ENCODE data around the gene MAGI2. TPM values are rescaled to one million over a fixed set of nuclear protein-coding genes. Genes with fewer than 3 reads are reported as not detected.
"Not testable (repeated sequence)": the region's sequence is repeated elsewhere in the genome, so short reads cannot be mapped to it uniquely, and the experiment has no call there.

The MAGI2 gene
- total RNA-seq, 1 donor from 2014 or later, result 3.6 TPM

- no peak for ATAC-seq
These were observed 1103.1 kb downstream of the MAGI2 start for GRCh38 chr7:78350391-78350790.

GRCh38 chr7:78346827-78347226 is 1106.6 kb downstream of the MAGI2 start:
- DNase-seq, result no peak
- ATAC-seq, result peak; percentile 33
- intact Hi-C loops (cut with micrococcal nuclease), result no loop called here

More at GRCh38 chr7:78350391-78350790, 1103.1 kb downstream of the MAGI2 start:
- intact Hi-C loops (cut with micrococcal nuclease), result no loop called here
- DNase-seq, result no peak

- DNase-seq (no peak), ATAC-seq (peak; percentile 51)
- intact Hi-C loops (cut with micrococcal nuclease), result no loop called here
These were observed 1107.5 kb downstream of the MAGI2 start for GRCh38 chr7:78345979-78346378.

GRCh38 chr7:78345293-78345911 is 1108.1 kb downstream of the MAGI2 start:
- ATAC-seq (no peak), DNase-seq (peak; percentile 28)
- intact Hi-C loops (cut with micrococcal nuclease), result no loop called here

- DNase-seq (no peak), ATAC-seq (no peak)
- intact Hi-C loops (cut with micrococcal nuclease), result loop anchor here (5.0 kb wide), 1 partner anchor 473 kb away; no protein-coding TSS in a partner anchor
These were observed 1119.0 kb downstream of the MAGI2 start for GRCh38 chr7:78334426-78334825.

GRCh38 chr7:78333530-78334425 is 1119.7 kb downstream of the MAGI2 start:
- DNase-seq, result no peak
- intact Hi-C loops (cut with micrococcal nuclease), result loop anchor here (5.0 kb wide), 1 partner anchor 474 kb away; no protein-coding TSS in a partner anchor
- no peak for ATAC-seq

- ATAC-seq, result no peak
- intact Hi-C loops (cut with micrococcal nuclease), result no loop called here
- no peak for DNase-seq
These were observed 1124.3 kb downstream of the MAGI2 start for GRCh38 chr7:78329001-78329655.

GRCh38 chr7:78327718-78328117 is 1125.7 kb downstream of the MAGI2 start:
- intact Hi-C loops (cut with micrococcal nuclease), result no loop called here
- DNase-seq (no peak), ATAC-seq (no peak)

- peak; percentile 92 for ATAC-seq
- peak; percentile 47 for DNase-seq
- intact Hi-C loops (cut with micrococcal nuclease), result no loop called here
These were observed 1126.6 kb downstream of the MAGI2 start for GRCh38 chr7:78326876-78327275.

- ATAC-seq, result no peak
- intact Hi-C loops (cut with micrococcal nuclease), result no loop called here
- DNase-seq, result no peak
These were observed 1127.3 kb downstream of the MAGI2 start for GRCh38 chr7:78326189-78326588.

- intact Hi-C loops (cut with micrococcal nuclease), result no loop called here
- DNase-seq (no peak), ATAC-seq (no peak)
These were observed 1130.3 kb downstream of the MAGI2 start for GRCh38 chr7:78323118-78323517.

- DNase-seq; ATAC-seq; intact Hi-C loops (cut with micrococcal nuclease): not testable (repeated sequence)
These were observed 1131.2 kb downstream of the MAGI2 start for GRCh38 chr7:78322231-78322630.

GRCh38 chr7:78317371-78317770 is 1136.1 kb downstream of the MAGI2 start:
- ATAC-seq (no peak), DNase-seq (no peak)
- intact Hi-C loops (cut with micrococcal nuclease), result no loop called here

- DNase-seq (no peak), ATAC-seq (no peak)
- intact Hi-C loops (cut with micrococcal nuclease), result no loop called here
These were observed 1137.4 kb downstream of the MAGI2 start for GRCh38 chr7:78316110-78316509.

- ATAC-seq (no peak), DNase-seq (no peak)
- intact Hi-C loops (cut with micrococcal nuclease), result no loop called here
These were observed 1138.3 kb downstream of the MAGI2 start for GRCh38 chr7:78315119-78315518.

- ATAC-seq, result no peak
These were observed 1142.3 kb downstream of the MAGI2 start for GRCh38 chr7:78311181-78311580.

GRCh38 chr7:78307892-78308291 is 1145.6 kb downstream of the MAGI2 start:
- DNase-seq, result no peak
- no peak for ATAC-seq
- intact Hi-C loops (cut with micrococcal nuclease), result no loop called here

More at GRCh38 chr7:78311181-78311580, 1142.3 kb downstream of the MAGI2 start:
- intact Hi-C loops (cut with micrococcal nuclease), result no loop called here
- DNase-seq, result no peak

- intact Hi-C loops (cut with micrococcal nuclease), result no loop called here
- DNase-seq, result no peak
- no peak for ATAC-seq
These were observed 1146.8 kb downstream of the MAGI2 start for GRCh38 chr7:78306634-78307033.

GRCh38 chr7:78301407-78301806 is 1152.1 kb downstream of the MAGI2 start:
- DNase-seq, result no peak
- intact Hi-C loops (cut with micrococcal nuclease), result no loop called here
- ATAC-seq, result no peak

GRCh38 chr7:78299088-78299487 is 1154.4 kb downstream of the MAGI2 start:
- no peak for ATAC-seq
- intact Hi-C loops (cut with micrococcal nuclease), result no loop called here
- no peak for DNase-seq

All from left ventricle myocardium superior (tissue), 1 donor.